HG02943 (cell line): Measurements from ENCODE around the gene PTMS.
"Not testable (repeated sequence)": the region's sequence is repeated elsewhere in the genome, so short reads cannot be mapped to it uniquely, and the experiment has no call there.

Experiments used
- ATAC-seq: cut with Tn5 transposase; IDR thresholded peaks from one replicate; pipeline ENCODE4 v1.9.1; 2021; ENCODE audit warnings: mild to moderate bottlenecking, low read depth, moderate library complexity; ENCODE audit not compliant: unreplicated experiment

PTMS gene, protein sequence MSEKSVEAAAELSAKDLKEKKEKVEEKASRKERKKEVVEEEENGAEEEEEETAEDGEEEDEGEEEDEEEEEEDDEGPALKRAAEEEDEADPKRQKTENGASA

GRCh38 chr12:6765634-6766581 is at the start of gene PTMS:
Gene PTMS, plus strand, starts transcription at chr12:6766363. Its CDS starts 343 bp downstream, at chr12:6766706.
- ATAC-seq: no peak

GRCh38 chr12:6716874-6717437 is 49.2 kb upstream of the PTMS start:
- no peak for ATAC-seq

DNA sequence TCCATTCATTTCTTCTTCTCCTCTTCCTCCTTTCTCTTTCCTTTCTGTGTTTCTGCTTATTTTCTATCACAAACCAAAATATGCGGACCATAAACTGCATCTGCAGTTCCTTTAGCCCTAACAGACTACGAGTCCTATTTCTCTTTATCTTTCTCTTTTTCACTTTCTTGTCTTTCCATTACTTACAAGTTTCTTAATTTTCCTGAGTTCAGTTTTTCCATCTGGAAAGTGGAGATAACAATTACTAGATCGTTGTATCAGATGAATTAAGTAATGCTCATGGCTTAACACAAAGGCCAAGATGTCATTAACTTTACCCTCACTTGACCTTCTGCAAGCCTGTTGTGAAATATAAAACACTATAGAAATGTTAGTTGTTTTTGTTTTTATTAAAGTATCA is 43.3 kb upstream of the PTMS start:
- ATAC-seq: no peak

DNA sequence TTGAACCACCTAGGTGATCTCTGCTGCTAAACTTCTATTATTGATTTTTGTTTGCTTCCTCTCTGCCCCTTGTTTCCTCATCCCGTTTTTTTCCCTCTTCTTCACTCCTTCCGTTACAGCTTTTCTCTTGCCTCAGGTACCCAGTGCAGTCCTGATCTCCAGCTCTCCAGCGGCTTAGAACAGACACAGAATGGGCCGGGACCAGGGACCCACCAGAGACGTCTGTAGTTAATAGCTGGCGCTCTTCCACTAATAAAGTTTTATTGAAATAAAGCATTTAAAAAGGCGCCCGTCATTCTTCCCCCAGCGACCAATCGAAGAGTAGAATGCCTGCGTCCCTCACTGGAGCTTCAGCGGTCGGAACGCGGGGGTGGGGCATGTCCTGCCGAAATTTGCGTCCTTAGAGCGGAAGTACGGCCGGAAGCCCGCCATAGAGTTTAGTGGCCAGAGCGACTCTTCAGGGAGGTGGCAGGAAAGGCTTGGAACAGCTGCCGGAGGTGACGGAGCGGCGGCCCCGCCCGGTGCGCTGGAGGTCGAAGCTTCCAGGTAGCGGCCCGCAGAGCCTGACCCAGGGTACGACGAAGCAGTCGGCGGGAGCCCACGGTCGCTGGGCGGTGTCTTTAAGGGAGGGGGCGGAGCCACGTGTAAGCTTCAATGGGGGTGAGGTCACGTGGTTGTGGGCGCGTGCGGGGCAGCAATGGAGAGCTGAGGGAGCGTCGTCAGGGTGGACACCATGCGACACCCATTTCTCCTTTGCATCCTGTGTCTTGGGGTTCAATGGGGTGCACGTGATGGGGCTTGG is 42.4 kb upstream of the PTMS start, which contains the start of gene COPS7A:
TSS of gene COPS7A (plus strand) at position 440 of the 802 bp plus-strand sequence. CDS start 611 bp downstream, outside the sequence.
- peak; percentile 92 for ATAC-seq

DNA sequence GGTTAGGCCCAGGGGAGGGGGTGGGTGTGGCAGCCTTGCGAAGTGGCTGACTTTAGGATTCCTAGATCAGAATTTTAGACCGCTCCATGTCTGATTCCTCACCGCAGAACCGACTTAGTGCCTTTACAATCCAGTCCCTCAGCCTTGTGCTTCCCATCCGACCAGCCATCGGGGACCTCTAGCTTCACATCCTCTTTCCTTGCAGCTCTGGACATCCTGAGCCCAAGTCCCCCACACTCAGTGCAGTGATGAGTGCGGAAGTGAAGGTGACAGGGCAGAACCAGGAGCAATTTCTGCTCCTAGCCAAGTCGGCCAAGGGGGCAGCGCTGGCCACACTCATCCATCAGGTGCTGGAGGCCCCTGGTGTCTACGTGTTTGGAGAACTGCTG is 41.8 kb upstream of the PTMS start:
- ATAC-seq: no peak

DNA sequence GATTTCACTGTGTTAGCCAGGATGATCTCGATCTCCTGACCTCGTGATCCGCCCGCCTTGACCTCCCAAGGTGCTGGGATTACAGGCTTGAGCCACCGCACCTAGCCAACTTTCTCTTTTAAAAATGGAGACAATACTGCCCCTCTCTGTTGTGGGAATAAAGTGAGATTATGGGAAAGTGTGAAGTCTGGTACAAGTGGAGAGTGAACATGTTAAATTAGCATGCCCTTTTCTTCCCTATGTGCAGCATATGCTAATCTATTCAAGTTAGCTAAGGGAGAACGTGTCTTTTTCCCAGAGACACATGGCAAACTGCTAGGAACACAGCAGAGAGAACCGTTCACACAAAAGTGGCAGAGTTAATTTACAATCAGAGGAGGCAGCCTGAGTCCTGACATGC is 40.8 kb upstream of the PTMS start:
- ATAC-seq: no peak

GRCh38 chr12:6729186-6729585 is 37.0 kb upstream of the PTMS start:
- ATAC-seq: no peak

DNA sequence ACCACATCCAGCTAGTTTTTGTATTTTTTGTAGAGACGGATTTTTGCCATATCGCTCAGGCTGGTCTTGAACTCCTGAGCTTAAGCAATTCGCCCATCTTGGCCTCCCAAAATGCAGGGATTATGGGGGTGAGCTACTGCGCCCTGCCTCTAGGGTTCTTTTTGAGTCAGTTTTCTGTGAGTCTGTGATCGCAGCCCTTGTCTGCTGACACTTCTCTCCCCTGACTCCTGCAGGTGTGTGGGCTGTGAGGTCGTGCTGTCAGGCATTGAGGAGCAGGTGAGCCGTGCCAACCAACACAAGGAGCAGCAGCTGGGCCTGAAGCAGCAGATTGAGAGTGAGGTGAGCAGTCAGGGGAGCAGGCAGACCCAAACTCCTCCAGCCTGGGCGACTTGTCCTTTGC is 36.0 kb upstream of the PTMS start:
- no peak for ATAC-seq

DNA sequence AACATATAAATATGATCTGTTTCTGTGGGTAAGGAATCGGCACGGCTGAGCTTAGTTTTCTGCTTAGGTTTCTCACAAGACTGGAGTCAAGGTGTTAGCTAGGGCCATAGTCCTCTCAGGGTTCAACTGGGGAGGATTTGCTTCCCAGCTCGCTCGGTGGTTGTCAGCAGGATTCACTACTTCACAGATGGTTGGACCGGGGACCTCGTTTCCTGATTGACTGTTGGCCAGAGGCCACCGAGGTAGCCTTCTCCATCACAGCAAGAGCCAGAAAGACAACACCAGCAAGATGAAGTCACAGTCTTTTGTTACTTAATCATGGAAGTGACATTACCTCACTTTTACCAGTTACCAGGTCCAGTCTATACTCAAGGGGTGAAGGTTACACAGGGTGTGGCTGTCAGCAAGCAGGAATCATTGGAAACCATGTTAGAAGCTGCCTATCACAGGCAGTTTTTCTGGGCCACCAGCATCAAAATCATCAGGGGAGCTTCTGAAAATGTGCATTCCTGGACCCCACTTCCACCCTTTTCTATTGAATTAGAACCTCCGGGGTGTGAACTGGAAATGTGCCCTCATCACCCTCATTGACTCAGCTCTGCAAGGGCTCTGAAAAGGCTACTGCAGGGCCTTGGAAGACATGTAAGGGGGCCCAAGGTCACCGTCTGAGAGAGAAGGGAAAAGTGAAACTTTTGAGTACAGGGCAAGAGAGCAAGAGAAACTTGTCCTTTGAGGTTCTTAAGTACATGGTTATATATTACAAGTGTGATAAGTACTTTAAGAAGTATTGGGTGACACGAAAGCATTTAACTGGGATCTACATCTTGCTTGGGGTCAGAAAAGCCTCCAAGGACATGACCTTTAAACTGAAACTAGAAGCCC is 31.4 kb upstream of the PTMS start:
- ATAC-seq: no peak

DNA sequence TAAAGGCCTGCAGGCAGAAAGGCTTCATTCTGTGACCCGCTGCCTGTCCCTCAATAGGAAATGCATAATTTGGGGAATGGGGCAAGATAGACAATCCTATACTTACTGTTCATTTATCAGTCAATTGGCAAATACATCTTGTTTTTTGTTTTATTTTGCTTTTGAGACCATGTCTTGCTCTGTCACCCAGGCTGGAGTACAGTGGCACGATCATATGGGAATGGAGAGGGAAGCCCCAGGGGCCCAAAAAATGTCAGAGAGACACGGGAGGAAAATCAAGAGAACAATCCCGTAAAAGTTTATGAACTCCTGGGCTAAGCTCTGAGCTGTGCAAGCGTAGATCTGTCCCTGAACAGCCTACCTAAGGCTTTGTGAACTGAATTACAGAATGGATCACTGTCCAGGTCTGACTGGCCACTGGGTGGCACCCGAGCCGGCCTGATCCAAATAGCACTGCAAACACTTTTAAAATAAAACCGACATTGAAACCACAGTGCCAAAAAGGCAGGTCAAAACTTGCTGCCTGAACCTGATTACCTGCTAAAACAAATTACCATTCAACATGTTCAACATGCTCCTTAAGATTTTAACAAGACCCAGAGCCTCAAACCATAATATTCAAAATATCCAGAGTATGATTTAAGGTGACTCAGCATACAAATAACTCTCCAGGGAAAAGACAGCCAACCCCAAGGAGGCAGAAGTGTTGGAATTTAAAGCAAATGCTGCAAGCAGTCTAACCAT is 30.5 kb upstream of the PTMS start:
- no peak for ATAC-seq

DNA sequence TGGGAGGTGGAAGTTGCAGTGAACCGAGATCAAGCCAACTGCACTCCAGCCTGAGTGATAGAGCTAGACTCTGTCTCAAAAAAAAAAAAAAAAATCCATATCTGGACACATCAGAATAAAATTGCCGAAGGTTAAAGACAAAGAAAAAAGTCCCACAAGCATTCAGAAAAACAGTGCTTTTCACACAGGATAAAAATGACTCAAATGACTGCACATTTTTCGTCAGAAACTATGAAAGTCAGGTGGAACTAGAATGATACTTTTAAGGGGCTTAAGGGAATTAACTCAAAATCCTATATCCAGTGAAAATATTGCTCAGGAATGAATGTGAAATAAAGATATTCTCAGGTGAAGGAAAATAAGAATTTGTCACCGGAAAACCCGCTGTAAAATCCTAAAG is 29.4 kb upstream of the PTMS start:
- ATAC-seq: no peak

- ATAC-seq: not testable (repeated sequence)
Measured at GRCh38 chr12:6742080-6742479, 24.1 kb upstream of the PTMS start.

DNA sequence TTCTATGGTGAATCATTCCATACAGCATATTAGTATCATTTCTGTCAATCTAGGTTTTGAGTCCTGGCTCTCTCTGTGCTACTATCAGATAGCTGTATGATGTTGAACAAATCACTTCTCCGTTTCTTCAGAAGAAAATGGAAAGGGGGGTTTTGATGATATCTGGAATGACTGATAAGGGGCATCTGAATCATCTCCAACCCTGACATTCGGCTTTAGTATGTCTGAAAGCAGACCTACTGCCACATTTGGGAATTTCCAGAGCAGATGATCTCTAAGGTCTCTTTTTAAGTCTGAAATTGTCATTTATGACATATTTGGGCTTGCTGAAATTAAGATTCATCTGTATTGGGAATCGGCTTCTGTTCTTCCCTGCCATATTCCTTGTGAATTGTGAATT is 23.3 kb upstream of the PTMS start:
- no peak for ATAC-seq

DNA sequence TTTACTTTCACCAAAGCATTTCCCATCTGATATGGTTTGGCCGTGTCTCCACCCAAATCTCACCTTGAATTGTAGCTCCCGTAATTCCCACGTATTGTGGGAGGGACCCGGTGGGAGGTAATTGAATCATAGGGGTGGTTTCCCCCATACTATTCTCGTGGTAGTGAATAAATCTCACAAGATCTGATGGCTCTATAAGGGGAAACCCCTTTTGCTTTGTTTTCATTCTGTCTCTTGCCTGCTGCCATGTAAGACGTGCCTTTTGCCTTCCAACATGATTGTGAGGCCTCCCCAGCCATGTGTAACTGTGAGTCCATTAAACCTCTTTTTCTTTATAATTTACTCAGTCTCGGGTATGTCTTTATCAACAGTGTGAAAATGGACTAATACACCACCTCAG is 22.9 kb upstream of the PTMS start:
- ATAC-seq: not testable (repeated sequence)

DNA sequence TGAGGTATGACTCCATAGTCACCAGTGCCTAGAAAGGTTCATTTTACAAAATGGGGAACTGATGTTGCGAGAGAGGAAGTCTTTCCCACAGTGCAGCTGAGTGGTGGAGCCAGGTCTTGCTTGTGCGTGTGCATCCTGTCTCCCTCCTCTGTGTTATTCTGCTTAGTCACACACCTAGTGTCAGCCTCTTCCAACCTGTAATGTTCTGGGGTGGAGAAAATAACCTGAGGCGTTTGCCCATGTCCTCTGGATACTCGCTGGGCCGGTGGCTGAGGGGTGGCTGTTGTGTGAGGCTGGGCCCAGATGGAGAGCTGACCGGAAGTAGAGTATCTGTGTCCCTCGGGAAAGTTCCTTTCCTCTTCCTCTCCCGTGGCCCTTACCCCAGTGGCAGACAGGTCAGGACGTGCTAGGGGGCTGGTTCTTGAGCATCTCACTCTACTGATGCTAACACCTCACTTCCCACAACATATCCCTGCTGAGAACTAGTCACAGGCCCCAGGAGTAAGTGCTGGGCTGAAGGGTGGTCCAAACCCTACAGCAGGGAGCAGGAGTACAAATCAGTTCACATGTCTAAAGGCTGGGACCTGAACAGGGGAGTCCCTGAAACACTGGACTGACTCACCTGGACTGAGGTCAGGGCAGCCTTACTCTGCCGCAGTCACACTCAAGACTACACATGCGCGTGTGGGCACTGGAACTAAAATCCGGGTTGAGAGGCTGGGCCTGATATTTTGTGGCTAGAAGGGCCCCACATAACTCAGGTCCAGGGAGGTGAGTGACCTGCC is 20.2 kb upstream of the PTMS start:
- no peak for ATAC-seq

GRCh38 chr12:6747216-6747615 is 18.9 kb upstream of the PTMS start:
- no peak for ATAC-seq

DNA sequence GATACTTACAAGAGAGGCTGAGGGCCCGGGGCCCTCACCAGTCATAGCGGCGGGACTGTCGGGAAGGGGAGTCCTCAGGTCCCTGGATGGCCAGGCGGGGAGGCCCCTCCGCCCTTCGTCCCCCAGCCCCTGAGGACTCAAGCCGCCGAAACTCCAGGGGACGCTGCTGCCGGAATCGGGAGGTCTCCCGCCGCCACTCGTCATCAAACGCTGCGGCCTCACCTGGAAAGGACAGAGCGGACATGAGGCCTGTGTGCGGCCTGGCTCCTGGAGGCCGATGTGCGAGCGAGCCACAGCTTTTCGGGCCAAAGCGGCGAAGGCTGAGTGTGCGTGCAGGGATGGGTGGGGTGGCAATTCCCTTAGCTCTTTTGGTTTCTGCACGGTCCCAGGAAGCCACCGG is 17.4 kb upstream of the PTMS start:
- ATAC-seq: no peak

GRCh38 chr12:6750506-6750905 is 15.7 kb upstream of the PTMS start:
- ATAC-seq: no peak
